ENCODE results near the gene KCNAB1.

The KCNAB1 gene

GRCh38 chr3:156260331-156260730 lies 140.0 kb downstream of the KCNAB1 start:
- Histone ChIP-seq H3K79me2 (ENCODE audit: insufficient read depth, low read length) (no peaks in the 10 kb centered on the region), H3K4me3 (ENCODE audit: low read depth, low read length, poor library complexity, severe bottlenecking) (no peak overlapping the region), H3K4me2 (ENCODE audit: low read length) (no peak overlapping the region), H3K4me1 (ENCODE audit: insufficient read depth, low read length, severe bottlenecking) (no peaks in the 10 kb centered on the region), H3K9ac (ENCODE audit: low read length) (no peak overlapping the region), H3F3A (ENCODE audit: insufficient read depth, low read length) (no peaks in the 10 kb centered on the region), H3K27ac (ENCODE audit: low read depth, low read length, poor library complexity, severe bottlenecking) (no peak overlapping the region), H4K20me1 (ENCODE audit: insufficient read depth, low read length) (no peaks in the 10 kb centered on the region), H3K9me2 (ENCODE audit: low read depth, low read length) (no peaks in the 10 kb centered on the region), H2AFZ (ENCODE audit: low read length) (no peak overlapping the region), H3K27me3 (ENCODE audit: insufficient read depth, low read length) (no peaks in the 10 kb centered on the region), H3K36me3 (ENCODE audit: insufficient read depth, low read length) (no peaks in the 10 kb centered on the region), H3K9me3 (ENCODE audit: low read length) (no peaks in the 10 kb centered on the region)
- no peak for TF ChIP-seq EZH2 (IDR thresholded peaks at IDR 0.05; ENCODE audit: borderline replicate concordance, low read length)
- no peak for TF ChIP-seq CTCF (IDR thresholded peaks at IDR 0.05; ENCODE audit: low read length)

DNA sequence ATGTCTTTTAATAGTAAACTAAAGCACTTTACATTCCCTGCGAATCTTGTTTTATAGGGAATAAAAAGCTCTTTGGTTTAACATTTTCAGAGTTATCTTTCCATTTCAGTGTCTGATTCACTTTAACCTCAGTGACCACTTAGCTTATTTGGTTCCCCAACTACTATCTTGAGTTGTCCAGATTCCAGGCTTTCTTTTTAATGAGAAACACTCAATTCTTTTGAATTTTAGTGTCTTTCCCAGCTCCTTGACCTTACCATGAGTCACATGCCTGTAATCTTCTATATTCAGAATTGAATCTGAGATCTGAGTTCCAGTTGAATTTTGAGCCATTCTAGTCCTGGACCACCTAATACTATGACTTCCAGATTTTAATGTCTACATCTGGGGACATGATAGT lies 144.4 kb downstream of the KCNAB1 start:
- H3K4me1 ChIP-seq (ENCODE audit: insufficient read depth, low read length, severe bottlenecking): no peaks in the 10 kb centered on the region
- H3K9ac ChIP-seq (ENCODE audit: low read length): no peak overlapping the region

GRCh38 chr3:156271508-156271907 lies 151.1 kb downstream of the KCNAB1 start:
- no peaks in the 10 kb centered on the region for H3K36me3 ChIP-seq (ENCODE audit: insufficient read depth, low read length)
- H3K4me1 ChIP-seq (ENCODE audit: insufficient read depth, low read length, severe bottlenecking): no peaks in the 10 kb centered on the region
- H3K4me3 ChIP-seq (ENCODE audit: low read depth, low read length, poor library complexity, severe bottlenecking): no peak overlapping the region
- TF ChIP-seq EZH2 (IDR thresholded peaks at IDR 0.05; ENCODE audit: borderline replicate concordance, low read length) (no peak), CTCF (IDR thresholded peaks at IDR 0.05; ENCODE audit: low read length) (no peak)
- H3K79me2 ChIP-seq (ENCODE audit: insufficient read depth, low read length): no peaks in the 10 kb centered on the region
- H3K9me2 ChIP-seq (ENCODE audit: low read depth, low read length): no peaks in the 10 kb centered on the region
- no peak overlapping the region for H3K27ac ChIP-seq (ENCODE audit: low read depth, low read length, poor library complexity, severe bottlenecking)
- H3K27me3 ChIP-seq (ENCODE audit: insufficient read depth, low read length): no peaks in the 10 kb centered on the region
- no peaks in the 10 kb centered on the region for H4K20me1 ChIP-seq (ENCODE audit: insufficient read depth, low read length)
- no peaks in the 10 kb centered on the region for H3F3A ChIP-seq (ENCODE audit: insufficient read depth, low read length)
- H3K9me3 ChIP-seq (ENCODE audit: low read length): no peaks in the 10 kb centered on the region
- no peak overlapping the region for H2AFZ ChIP-seq (ENCODE audit: low read length)
- H3K9ac ChIP-seq (ENCODE audit: low read length): no peak overlapping the region
- no peak overlapping the region for H3K4me2 ChIP-seq (ENCODE audit: low read length)

More for the DNA sequence above, 144.4 kb downstream of the KCNAB1 start:
- no peak for TF ChIP-seq EZH2 (IDR thresholded peaks at IDR 0.05; ENCODE audit: borderline replicate concordance, low read length)
- TF ChIP-seq CTCF (IDR thresholded peaks at IDR 0.05; ENCODE audit: low read length): no peak
- H2AFZ ChIP-seq (ENCODE audit: low read length): no peak overlapping the region
- H3K9me2 ChIP-seq (ENCODE audit: low read depth, low read length): no peaks in the 10 kb centered on the region
- no peaks in the 10 kb centered on the region for H3K79me2 ChIP-seq (ENCODE audit: insufficient read depth, low read length)
- no peaks in the 10 kb centered on the region for H4K20me1 ChIP-seq (ENCODE audit: insufficient read depth, low read length)
- no peak overlapping the region for H3K4me2 ChIP-seq (ENCODE audit: low read length)
- H3K9me3 ChIP-seq (ENCODE audit: low read length): no peaks in the 10 kb centered on the region
- no peak overlapping the region for H3K4me3 ChIP-seq (ENCODE audit: low read depth, low read length, poor library complexity, severe bottlenecking)
- H3K27ac ChIP-seq (ENCODE audit: low read depth, low read length, poor library complexity, severe bottlenecking): no peak overlapping the region
- H3K27me3 ChIP-seq (ENCODE audit: insufficient read depth, low read length): no peaks in the 10 kb centered on the region
- H3K36me3 ChIP-seq (ENCODE audit: insufficient read depth, low read length): no peaks in the 10 kb centered on the region
- no peaks in the 10 kb centered on the region for H3F3A ChIP-seq (ENCODE audit: insufficient read depth, low read length)
